ENCODE results near the gene GBP2. TPM values are rescaled to one million over a fixed set of nuclear protein-coding genes. Genes with fewer than 3 reads are reported as not detected.

The GBP2 gene
- total and polyA plus RNA-seq, 2 of the 4 experiments (the other 2 are of a cell fraction), result 8.2 to 17.7 TPM

- Histone ChIP-seq H4K5ac (ENCODE audit: low read depth, low read length) (no peak overlapping the region), H2AK5ac (ENCODE audit: low read depth, low read length) (no peak overlapping the region), H3K9ac (ENCODE audit: low read depth, low read length) (no peak overlapping the region), H4K91ac (ENCODE audit: insufficient read depth, low read depth, low read length) (no peak overlapping the region), H2BK120ac (ENCODE audit: low read depth, low read length) (no peak overlapping the region), H4K20me1 (ENCODE audit: insufficient read depth, low read length) (no peaks in the 10 kb centered on the region), H2AFZ (replicated peaks; ENCODE audit: low read length, poor library complexity) (no peak overlapping the region), H2BK15ac (ENCODE audit: low read depth, low read length) (no peak overlapping the region), H3K14ac (replicated peaks; ENCODE audit: low read depth, low read length) (no peak overlapping the region), H3K4me3 (ENCODE audit: insufficient read depth, low read depth, low read length) (no peak overlapping the region), H4K8ac (ENCODE audit: low read depth in 2 of 2, low read length in 2 of 2) (no peak overlapping the region), H3K9me3 (ENCODE audit: control insufficient read depth, insufficient read depth, low read length) (no peaks in the 10 kb centered on the region), H2AK9ac (replicated peaks; ENCODE audit: low read depth, low read length, poor library complexity) (no peak overlapping the region), H3K23ac (ENCODE audit: low read depth, low read length) (no peak overlapping the region), H3K56ac (ENCODE audit: extremely low read depth, insufficient read depth, low read length) (no peak overlapping the region), H3K4me2 (ENCODE audit: low read depth, low read length) (no peak overlapping the region), H3K27ac (ENCODE audit: insufficient read depth, low read length) (no peak overlapping the region), H3K18ac (ENCODE audit: low read depth, low read length) (no peak overlapping the region), H3K36me3 (ENCODE audit: control insufficient read depth, insufficient read depth, low read length) (no peaks in the 10 kb centered on the region), H3K4me1 (ENCODE audit: control insufficient read depth, insufficient read depth, low read length) (peaks cover 4% of the 10 kb centered on the region), H3K4ac (ENCODE audit: low read depth, low read length) (no peak overlapping the region), H3K79me1 (ENCODE audit: low read depth in 1 of 2, low read length in 2 of 2) (no peaks in the 10 kb centered on the region), H3K27me3 (ENCODE audit: control insufficient read depth, insufficient read depth, low read length) (peaks cover 1% of the 10 kb centered on the region; the same call in 1 of the 2 replicates), H2BK20ac (ENCODE audit: low read depth, low read length) (no peak overlapping the region), H2BK5ac (ENCODE audit: low read depth, low read length, poor library complexity, severe bottlenecking) (no peak overlapping the region), H3K9me1 (ENCODE audit: insufficient read depth, low read length) (no peaks in the 10 kb centered on the region)
- in situ Hi-C loops (cut with MboI; ENCODE audit: low sequenced_read_pairs), result no loop called here
- CTCF ChIA-PET, result no interaction called here
- ATAC-seq (ENCODE audit: low read depth) (no peak), DNase-seq (no peak)
- BruUV-seq (replicated peaks), result no TSS peak
- POLR2A ChIA-PET (ENCODE audit: unreplicated experiment), result no interaction called here
- dilution Hi-C loops (cut with HindIII; ENCODE audit: low sequenced_read_pairs, unreplicated experiment), result no loop called here
- TF ChIP-seq ELK1 (IDR thresholded peaks at IDR 0.05; ENCODE audit: borderline replicate concordance, low read depth, low read length), result no peak
- no peak for TF ChIP-seq NFE2L2 (IDR thresholded peaks at IDR 0.05; ENCODE audit: low read depth, low read length)
- no peak for TF ChIP-seq RFX5 (IDR thresholded peaks at IDR 0.05; ENCODE audit: low read depth, low read length)
- TF ChIP-seq MAFK (IDR thresholded peaks at IDR 0.05; ENCODE audit: low read depth, low read length), result no peak
- TF ChIP-seq CHD1 (IDR thresholded peaks at IDR 0.05; ENCODE audit: low read depth, low read length), result no peak
- no peak for TF ChIP-seq BHLHE40 (IDR thresholded peaks at IDR 0.05; ENCODE audit: low read depth, low read length)
- no peak for TF ChIP-seq FOS (IDR thresholded peaks at IDR 0.05; ENCODE audit: low read depth, low read length)
- TF ChIP-seq, protein P1, sequence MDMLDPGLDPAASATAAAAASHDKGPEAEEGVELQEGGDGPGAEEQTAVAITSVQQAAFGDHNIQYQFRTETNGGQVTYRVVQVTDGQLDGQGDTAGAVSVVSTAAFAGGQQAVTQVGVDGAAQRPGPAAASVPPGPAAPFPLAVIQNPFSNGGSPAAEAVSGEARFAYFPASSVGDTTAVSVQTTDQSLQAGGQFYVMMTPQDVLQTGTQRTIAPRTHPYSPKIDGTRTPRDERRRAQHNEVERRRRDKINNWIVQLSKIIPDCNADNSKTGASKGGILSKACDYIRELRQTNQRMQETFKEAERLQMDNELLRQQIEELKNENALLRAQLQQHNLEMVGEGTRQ (IDR thresholded peaks at IDR 0.05; ENCODE audit: low read depth, low read length), result no peak
- no peak for TF ChIP-seq MAZ (IDR thresholded peaks at IDR 0.05; ENCODE audit: borderline replicate concordance, low read depth, low read length)
- no peak for TF ChIP-seq RCOR1 (IDR thresholded peaks at IDR 0.05; ENCODE audit: insufficient replicate concordance, low read length)
- no CpG with 5 or more reads among the region's 1 CpG for whole genome bisulfite sequencing, 2 experiments (ENCODE audit: extremely low coverage in 2 of 2, insufficient read length in 1 of 2)
- intact Hi-C loops (cut with micrococcal nuclease), result no loop called here
These were observed 4.8 kb upstream of the GBP2 start for GRCh38 chr1:89130716-89131115.

Data from IMR-90 (cell line).